ENCODE results near the gene PCSK4. TPM values are rescaled to one million over a fixed set of nuclear protein-coding genes. Genes with fewer than 3 reads are reported as not detected.

Gene PCSK4
- total and polyA plus RNA-seq, 9 of the 15 experiments (the other 6 are each of a cell fraction or from before 2014, with no cell fraction given), result 0.01 to 9.1 (median 2.1) TPM; not detected in 1

- TF ChIP-seq RBM17 (IDR thresholded peaks at IDR 0.05; ENCODE audit: borderline replicate concordance, low read depth, low read length) (no peak), RUNX1 (IDR thresholded peaks at IDR 0.05; ENCODE audit: low read depth) (no peak), NFRKB (IDR thresholded peaks at IDR 0.05; ENCODE audit: low read depth) (no peak), BHLHE40 (IDR thresholded peaks at IDR 0.05; ENCODE audit: low read length) (peak; percentile 74), MNT (conservative IDR thresholded peaks at IDR 0.05) (peak; percentile 32 to 37; a peak in 1 of 4 replicates), USF2 (CRISPR knock-in tag; IDR thresholded peaks at IDR 0.05) (0 out of 2 replicates have a peak, but pooled peaks have one; percentile 6), GTF2E2 (tag; IDR thresholded peaks at IDR 0.05) (no peak), ZNF232 (CRISPR knock-in tag; IDR thresholded peaks at IDR 0.05) (no peak), ARID2 (IDR thresholded peaks at IDR 0.05) (no peak)
- TF ChIP-seq, protein P1, sequence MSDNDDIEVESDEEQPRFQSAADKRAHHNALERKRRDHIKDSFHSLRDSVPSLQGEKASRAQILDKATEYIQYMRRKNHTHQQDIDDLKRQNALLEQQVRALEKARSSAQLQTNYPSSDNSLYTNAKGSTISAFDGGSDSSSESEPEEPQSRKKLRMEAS (CRISPR knock-in tag; IDR thresholded peaks at IDR 0.05), result peak; percentile 83
- TF ChIP-seq, protein P2, sequence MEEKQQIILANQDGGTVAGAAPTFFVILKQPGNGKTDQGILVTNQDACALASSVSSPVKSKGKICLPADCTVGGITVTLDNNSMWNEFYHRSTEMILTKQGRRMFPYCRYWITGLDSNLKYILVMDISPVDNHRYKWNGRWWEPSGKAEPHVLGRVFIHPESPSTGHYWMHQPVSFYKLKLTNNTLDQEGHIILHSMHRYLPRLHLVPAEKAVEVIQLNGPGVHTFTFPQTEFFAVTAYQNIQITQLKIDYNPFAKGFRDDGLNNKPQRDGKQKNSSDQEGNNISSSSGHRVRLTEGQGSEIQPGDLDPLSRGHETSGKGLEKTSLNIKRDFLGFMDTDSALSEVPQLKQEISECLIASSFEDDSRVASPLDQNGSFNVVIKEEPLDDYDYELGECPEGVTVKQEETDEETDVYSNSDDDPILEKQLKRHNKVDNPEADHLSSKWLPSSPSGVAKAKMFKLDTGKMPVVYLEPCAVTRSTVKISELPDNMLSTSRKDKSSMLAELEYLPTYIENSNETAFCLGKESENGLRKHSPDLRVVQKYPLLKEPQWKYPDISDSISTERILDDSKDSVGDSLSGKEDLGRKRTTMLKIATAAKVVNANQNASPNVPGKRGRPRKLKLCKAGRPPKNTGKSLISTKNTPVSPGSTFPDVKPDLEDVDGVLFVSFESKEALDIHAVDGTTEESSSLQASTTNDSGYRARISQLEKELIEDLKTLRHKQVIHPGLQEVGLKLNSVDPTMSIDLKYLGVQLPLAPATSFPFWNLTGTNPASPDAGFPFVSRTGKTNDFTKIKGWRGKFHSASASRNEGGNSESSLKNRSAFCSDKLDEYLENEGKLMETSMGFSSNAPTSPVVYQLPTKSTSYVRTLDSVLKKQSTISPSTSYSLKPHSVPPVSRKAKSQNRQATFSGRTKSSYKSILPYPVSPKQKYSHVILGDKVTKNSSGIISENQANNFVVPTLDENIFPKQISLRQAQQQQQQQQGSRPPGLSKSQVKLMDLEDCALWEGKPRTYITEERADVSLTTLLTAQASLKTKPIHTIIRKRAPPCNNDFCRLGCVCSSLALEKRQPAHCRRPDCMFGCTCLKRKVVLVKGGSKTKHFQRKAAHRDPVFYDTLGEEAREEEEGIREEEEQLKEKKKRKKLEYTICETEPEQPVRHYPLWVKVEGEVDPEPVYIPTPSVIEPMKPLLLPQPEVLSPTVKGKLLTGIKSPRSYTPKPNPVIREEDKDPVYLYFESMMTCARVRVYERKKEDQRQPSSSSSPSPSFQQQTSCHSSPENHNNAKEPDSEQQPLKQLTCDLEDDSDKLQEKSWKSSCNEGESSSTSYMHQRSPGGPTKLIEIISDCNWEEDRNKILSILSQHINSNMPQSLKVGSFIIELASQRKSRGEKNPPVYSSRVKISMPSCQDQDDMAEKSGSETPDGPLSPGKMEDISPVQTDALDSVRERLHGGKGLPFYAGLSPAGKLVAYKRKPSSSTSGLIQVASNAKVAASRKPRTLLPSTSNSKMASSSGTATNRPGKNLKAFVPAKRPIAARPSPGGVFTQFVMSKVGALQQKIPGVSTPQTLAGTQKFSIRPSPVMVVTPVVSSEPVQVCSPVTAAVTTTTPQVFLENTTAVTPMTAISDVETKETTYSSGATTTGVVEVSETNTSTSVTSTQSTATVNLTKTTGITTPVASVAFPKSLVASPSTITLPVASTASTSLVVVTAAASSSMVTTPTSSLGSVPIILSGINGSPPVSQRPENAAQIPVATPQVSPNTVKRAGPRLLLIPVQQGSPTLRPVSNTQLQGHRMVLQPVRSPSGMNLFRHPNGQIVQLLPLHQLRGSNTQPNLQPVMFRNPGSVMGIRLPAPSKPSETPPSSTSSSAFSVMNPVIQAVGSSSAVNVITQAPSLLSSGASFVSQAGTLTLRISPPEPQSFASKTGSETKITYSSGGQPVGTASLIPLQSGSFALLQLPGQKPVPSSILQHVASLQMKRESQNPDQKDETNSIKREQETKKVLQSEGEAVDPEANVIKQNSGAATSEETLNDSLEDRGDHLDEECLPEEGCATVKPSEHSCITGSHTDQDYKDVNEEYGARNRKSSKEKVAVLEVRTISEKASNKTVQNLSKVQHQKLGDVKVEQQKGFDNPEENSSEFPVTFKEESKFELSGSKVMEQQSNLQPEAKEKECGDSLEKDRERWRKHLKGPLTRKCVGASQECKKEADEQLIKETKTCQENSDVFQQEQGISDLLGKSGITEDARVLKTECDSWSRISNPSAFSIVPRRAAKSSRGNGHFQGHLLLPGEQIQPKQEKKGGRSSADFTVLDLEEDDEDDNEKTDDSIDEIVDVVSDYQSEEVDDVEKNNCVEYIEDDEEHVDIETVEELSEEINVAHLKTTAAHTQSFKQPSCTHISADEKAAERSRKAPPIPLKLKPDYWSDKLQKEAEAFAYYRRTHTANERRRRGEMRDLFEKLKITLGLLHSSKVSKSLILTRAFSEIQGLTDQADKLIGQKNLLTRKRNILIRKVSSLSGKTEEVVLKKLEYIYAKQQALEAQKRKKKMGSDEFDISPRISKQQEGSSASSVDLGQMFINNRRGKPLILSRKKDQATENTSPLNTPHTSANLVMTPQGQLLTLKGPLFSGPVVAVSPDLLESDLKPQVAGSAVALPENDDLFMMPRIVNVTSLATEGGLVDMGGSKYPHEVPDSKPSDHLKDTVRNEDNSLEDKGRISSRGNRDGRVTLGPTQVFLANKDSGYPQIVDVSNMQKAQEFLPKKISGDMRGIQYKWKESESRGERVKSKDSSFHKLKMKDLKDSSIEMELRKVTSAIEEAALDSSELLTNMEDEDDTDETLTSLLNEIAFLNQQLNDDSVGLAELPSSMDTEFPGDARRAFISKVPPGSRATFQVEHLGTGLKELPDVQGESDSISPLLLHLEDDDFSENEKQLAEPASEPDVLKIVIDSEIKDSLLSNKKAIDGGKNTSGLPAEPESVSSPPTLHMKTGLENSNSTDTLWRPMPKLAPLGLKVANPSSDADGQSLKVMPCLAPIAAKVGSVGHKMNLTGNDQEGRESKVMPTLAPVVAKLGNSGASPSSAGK (IDR thresholded peaks at IDR 0.05), result peak; percentile 69
Observed at GRCh38 chr19:1435378-1435989, 54.7 kb downstream of the PCSK4 start (continued).
